ENCODE measurements around the gene SERTAD2.

Gene SERTAD2

DNA sequence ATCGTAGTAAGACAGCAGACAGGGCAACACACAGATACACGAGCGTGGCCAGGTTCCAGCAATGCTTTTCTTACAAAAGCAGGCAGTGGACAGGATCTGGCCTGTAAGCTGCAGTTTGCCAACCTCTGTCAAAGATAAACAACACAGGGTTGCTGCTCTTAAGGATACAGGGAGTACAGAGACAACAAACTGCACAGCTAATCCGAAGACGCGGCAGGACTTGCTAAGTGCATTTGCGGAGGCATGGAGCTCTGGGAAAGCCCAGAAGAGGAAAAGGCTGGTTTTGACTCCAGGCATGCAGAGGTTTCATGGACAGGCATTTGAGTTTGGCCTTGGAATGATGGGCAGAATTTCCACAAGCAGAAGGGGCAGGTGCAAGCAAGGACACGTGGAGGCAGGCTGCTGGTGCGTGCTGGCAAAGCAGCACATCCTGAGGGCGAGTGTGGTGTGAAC lies 24.4 kb downstream of the SERTAD2 start:
- DNase-seq (ENCODE audit: low read depth, low spot score): no peak

DNA sequence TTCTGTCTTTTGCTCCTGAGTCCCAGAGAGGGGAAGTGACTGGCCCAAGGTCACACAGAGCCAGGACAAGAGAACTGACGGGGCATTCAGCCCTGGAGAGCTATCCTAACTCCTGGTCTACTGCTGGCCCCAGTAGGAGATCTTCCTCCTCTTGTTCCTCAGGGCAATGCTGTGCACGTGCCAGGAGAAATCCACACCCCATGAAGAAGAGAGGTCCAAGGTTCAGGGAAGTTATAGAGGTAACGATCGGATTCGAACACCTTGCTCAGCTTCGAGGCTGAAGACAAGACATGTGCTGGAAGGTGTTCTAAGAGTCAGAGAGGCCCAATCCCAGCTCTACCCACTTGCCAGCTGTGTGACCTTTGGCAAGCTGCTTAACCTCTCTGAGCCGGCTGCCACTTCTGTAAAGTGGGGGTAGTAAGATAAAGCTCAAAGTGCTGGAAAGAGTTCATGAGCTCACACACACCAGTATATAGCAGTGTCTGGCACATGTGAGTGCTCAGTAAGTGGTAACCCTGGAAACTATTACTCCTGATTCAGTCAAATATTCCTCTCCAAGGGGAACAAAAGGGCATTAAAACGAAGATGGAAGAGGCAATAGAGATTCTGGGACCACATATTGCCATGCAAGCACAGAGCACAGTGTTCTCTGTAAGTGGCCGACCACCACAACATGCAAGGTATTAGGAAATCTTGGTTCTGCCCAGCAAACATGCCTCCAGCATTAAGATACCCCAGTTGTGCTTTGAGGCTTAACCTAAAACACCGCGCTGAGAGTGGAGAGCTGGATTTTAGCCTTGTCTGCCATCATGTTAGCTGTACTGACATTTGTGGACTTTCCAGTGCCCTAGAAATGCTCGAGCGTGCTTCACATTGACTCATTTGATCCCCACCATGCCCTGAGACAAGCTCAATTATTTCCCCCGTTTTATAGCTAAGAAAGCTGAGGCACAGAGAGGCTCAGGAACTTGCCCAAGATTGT lies 25.6 kb downstream of the SERTAD2 start:
- no peak for DNase-seq (ENCODE audit: low read depth, low spot score)

DNA sequence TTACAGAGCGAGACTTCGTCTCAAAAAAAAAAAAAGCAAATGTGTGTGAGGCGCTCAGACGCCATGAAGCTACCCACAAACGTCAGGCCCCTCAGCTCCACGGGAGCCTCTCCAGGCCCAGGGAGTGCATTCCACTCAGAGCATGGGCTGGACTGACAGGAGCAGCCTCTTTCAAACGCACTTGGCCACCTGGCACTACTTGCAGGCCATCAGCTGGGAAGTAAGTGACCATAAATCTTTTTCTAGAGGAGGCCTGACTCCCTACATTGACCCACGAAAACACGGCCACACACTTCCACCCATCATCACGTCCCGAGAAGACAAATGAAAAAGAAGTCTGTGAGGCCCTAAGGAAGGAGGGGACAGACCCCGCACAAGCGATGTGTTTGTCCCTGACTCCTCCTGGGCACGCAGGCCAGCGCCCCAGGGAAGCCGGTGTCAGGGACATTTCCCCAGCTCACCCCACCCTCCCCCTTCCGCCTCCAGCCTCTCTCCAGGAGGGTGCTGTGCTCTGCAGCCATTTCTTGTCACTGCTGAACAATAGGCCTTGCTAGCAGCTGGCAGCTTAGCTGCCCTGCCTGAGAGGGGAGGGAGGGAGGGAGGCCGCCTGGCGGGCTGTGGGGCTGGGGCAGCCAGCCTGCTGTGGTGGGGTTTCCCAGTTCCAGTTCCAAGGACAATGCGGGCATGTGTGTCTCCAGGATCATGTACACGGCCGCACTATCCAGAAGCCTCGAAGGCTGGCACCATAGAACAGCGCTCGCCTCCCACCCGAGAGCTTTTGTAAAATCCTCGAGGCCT lies 26.6 kb downstream of the SERTAD2 start:
- DNase-seq (ENCODE audit: low read depth, low spot score): no peak

DNA sequence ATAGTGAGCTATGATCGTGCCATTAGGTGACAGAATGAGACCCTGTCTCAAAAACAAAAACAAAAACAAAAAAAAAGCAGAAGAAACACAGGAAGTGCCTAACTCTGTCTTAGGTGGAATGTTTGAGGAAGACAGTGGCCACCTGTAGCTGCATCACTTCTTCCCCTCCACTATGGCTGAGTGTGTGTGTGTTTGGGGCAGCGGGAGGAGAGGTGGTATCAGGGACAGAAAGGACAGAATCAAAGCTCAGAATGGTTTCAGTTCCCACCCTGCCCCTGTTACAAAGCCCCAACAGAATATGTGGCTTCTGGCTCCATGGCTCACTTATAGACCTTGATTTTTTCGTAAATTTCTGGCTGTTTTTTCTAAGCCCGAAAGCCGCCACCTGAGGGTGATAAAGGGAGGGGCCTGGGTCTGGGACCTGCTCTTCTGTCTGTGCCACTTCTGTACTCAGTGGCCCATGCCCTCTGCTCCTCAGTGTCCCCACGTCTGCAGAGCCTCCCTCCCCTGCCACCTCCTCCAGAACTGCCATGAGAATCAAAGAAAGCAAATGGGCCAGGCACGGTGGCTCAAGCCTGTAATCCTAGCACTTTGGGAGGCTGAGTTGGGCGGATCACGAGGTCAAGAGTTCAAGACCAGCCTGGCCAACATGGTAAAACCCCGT lies 27.4 kb downstream of the SERTAD2 start:
- DNase-seq (ENCODE audit: low read depth, low spot score): no peak

DNA sequence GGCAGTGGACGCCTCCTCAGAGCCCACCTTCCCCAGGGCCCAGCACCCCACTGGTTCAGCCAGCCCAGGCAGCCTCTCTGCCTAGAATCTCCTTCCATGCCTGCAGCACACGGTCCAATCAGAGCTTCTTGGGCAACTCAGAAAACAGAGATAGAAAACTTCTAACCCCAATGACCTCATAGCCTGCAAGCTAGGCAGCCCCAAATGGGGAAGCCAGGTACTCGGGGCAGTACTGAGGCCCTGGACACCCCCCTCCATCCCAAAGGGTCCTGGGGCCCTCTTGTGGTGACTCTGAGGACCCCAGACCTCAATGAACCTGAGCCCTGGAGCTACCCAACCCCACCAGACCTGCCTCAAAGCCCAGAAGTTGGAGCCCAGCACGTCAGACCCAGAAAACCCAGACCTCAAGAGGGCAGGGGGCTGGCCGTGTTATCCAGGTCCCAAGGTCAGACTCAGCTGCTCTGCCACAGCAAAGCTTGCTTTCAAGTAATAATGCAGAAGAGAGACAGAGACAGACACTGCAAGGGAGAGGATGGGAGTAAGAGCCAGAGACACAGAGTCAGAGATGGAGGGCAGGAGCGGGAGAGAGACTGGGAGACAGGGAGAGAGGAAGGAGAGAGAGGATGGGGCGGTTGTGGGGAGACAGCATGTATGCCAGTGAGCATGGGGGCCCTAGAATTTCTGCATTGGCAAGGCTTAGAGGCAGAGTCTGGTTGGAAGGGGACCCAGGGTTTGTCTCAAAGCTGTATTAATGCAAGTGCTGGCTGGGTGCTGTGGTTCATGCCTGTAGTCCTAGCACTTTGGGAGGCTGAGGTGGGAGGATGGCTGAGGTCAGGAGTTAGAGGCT lies 28.2 kb downstream of the SERTAD2 start:
- DNase-seq (ENCODE audit: low read depth, low spot score): no peak

DNA sequence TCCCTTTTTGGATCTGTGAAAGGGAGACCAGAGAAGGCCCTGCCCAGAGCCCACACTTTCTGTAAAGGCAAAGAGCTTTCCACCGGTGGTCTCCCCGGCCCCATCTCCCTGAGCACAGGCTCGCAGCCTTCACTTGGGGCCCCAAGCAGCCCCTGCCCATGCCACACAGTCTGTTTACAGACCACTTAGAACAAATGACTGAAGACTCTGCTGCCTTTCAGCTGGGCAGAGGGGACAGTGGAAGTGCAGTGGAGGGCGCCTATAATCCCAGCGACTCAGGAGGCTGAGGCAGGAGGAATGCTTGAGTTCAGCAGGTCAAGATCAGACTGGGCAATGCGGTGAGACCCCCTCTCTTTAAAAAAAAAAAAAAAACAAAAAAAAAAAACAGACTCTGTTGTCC lies 28.9 kb downstream of the SERTAD2 start:
- no peak for DNase-seq (ENCODE audit: low read depth, low spot score)

DNA sequence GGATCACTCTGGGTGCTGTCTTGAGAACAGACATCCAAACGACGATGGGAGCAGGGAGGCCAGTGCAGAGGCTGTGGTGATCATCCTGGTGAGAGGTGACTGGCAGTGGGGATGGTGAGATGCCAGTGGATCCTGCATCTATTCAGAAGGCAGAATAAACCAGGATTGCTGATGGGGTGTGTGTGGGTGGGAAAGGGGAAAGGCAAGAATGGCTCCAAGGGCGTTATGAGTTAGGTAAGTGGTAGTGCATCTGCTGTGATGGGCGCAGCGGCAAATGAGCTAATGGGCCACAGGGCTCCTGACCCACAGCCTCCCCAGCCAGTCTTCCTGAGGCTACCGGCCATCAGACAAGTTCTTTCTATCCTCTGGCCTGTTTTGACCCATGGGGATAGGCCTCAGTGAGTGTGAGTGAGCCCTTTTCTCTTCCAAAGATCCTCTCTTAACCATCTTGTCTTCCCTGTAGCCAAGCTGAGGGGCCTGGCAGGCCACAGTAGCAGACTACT lies 29.6 kb downstream of the SERTAD2 start:
- no peak for DNase-seq (ENCODE audit: low read depth, low spot score)

DNA sequence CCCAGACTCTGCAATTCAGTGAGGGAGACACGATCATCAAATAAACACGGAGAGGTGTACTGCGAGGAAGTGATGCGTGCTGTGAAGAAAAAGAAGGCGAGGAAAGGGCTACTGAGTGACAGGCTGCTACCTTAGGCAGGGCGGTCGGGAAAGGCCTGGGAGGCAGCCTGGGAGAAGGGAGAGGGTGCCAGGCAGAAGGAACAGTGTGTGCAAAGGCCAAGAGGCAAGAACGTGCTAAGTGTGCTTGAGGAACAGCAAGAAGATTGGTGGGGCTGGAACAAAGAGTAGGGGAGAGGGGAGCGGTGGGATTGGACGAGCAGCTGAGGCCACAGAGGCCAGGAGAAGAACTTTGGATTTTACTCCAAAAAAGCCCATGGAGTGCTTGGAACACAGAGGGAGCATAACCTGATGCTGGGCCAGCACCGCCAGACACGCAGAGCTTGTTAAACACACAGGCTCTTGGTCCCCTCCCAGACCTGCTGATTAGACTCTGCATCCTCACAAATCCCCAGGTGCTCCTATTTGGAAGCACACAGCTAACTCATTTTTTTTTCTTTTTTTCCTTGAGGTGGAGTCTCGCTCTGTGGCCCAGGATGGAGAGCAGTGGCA lies 30.4 kb downstream of the SERTAD2 start:
- DNase-seq (ENCODE audit: low read depth, low spot score): no peak

DNA sequence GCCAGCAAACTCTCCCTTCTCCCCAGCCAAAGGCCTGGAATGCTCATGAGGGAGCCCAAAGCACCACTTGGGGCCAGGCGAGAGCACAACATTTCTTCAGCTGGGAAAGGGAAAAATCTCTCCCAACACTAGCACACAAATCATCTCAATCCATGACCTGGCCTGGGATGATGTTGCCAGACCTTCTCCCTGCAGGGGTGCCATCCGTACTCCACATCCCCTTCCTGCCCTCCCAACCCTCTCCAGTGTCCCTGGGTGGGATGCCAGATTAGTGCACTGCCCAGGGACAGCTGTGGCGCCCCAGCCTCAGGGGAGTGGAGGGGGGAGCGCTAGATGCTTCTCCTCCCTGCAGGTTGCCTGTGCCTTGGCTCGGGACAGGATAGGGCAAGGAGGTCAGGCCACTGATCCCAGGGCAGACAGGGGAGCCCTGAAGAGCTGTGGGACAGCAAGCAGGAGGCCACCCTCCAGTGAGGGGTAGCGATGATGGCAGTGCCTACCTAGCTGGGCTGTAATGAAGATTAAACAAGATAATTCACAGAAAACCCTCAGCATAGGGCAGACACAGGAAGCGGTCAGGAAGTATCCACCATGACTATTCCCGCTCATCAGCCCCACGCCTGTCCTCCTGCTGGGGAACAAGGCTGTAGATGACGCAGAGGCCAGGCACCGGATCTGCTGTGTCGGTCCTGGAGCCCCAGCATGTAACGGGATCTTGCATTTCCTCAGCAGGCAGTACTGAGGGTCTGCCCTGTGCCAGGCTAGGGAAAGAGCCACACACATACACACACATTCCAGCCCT lies 31.1 kb downstream of the SERTAD2 start:
- DNase-seq (ENCODE audit: low read depth, low spot score): no peak

DNA sequence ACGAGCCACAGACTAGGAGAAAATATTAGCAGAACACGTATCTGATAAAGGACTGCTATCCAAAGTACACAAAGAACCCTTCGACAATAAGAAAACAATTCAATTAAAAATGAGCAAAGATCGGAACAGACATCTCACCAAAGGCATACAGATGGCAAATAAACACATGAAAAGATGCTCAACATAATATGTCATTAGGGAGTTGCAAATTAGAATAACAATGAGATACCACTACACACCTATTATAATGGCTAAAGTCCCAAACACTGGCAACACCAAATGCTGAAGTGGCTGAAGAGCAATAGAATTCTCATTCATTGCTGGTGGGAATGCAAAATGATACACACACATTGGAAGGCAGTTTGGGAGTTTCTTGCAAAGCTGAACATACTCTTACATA lies 33.1 kb downstream of the SERTAD2 start:
- no peak for DNase-seq (ENCODE audit: low read depth, low spot score)

DNA sequence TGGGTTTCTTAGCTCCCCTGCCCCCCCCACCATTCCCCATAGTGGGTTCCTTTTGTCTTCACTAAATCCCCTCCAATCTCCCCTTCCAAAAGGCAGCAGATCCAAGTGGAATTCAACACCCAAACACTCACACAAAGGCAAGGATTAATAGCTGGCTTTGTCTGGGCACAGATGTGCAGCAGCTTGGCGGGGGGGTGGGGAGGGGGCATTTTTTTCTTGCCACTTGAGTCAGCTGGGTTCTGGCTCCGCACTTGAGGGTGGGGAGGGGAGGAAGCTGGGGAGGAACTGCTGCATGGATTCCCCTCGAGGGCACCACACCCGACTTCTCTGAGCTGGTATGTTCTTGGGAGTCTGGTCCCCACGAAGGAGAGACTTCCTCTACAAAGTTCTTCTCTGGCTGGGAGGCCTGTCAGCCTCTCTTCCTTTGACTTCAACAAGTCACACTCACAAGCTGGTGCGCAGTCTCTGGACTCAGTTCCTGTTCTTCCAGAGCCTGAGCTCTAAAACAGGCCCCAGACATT lies 36.0 kb downstream of the SERTAD2 start:
- no peak for DNase-seq (ENCODE audit: low read depth, low spot score)

DNA sequence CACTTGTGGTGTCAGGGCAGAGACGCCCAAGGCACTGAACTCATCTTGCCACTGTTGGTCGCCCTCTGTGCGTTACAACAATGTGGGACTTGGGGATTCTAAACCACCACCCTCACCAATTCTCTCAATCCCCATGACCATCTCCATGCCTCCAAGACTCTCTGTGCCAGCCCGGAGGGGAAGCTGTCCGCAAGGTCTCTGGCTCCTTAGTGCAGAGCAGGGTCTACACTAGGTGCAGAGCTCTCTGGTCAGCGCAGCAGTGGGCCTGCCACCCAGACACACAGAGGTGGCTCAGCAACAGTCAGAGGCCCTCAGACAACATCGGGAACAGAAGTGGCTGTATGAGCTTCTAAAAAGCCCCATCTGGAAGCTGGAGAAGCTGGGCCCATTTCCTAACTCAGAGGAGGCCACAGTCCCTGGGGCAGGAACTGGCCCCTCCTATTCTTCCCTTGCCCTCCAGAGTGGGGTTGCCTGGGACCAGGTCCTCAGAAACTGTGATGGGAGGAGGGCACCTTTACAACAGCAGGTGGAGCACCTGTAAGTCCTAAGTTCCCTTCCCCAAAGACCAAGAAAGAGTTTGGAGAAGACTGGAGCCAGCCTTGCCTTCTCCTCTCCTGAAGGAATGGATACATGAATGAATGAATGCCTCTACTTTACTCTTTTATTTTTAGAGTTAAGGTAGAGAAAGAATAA lies 37.7 kb downstream of the SERTAD2 start:
- DNase-seq (ENCODE audit: low read depth, low spot score): no peak

DNA sequence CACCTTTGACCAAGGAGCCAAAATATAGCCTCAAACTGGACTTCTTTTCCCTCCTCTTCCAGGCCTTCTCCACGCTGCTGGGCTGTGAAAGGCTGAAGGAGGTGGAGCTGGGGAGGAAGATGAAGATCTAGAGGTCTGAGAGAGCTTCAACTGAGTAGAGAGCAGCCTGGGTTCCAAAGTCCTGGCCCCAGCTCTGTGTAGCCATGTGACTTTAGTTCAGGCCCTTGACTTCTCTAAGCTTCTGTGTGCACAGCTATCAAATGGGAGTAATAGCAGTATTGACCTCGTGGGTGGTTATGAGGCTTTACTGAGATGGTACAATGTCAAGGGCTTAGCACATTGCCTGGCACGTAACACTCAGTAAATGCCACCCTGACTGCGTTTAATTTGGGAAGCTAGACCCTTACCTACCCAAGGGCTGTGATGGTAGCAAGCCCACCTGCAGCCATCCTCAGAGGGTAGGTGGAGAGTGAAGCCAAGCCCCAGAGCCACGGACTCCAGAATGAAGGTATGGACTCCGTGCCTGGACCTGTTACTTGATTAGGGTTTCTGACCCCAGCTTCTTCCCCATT lies 38.4 kb downstream of the SERTAD2 start:
- DNase-seq (ENCODE audit: low read depth, low spot score): no peak

DNA sequence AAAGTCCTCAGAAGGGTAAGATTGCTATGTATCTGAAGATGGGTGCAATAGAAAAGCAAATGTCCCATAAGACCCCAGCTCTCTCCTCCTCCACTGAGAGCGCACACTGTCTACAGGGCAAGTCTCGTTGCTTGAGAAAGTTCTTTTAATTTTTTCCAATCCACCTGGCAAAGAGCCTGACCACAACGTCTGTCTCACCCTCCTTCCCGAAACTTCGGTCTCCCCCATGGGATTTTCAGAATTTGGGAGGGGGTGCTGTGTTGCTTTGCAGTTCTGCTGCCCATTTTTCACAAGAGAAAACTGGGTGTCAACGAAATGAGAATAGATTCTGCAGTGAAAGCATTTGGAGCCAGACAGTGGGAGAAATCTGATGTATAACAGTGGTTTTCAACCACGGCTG lies 40.4 kb downstream of the SERTAD2 start:
- DNase-seq (ENCODE audit: low read depth, low spot score): no peak

DNA sequence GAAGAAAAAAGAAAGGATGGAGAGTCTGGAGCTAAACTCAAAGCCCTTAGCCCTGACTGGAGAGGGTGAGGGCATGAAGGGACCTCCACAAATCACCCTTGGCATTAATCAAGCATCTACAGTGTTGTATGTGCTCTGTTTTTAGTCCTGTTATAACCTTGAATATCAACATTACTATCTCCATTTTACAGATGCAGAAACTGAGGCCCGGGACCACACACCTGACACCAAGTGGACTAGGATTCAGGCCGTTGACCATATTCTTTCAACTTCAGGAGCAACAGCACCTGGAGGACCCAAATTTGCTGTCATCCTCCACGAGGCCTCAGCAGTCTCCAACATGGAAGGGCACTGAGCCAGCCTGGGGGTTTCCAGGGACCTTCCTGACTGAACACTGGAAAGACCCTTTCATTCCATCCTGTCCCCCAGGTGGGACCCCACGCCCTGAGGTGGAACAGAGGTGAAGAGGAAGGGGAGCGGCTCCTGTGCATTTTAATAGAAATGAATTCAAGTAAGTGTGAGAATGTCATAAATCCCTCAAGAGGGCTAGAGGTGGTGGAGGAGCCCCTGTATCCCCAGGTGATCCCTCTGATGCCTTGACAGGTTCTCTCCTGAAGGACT lies 41.0 kb downstream of the SERTAD2 start:
- no peak for DNase-seq (ENCODE audit: low read depth, low spot score)

DNA sequence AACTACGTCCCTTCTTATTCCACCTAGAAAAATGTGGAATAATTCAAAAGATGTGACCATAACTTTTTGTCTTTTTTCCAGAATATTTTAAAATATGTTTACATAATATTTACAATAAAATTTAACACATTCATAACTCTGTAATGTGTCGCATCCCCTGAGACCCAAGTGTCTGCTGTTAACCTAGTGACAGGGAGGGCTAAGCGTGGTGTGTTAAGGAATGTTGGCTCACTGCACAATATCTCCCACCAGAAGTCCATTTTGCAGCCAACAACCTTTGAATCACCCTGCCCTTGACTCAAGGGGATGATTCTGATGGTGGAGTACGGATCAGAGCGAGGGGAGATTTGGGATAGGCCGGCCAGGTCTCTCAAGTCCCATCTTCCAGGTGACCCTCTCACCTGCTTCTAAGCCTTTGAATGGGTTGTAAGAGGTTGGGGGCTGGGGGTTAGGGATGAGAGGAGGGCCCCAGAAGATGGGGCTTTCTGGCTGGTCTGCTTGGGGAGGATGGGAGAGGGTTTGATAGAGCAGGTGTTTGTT lies 43.3 kb downstream of the SERTAD2 start:
- DNase-seq (ENCODE audit: low read depth, low spot score): no peak

DNA sequence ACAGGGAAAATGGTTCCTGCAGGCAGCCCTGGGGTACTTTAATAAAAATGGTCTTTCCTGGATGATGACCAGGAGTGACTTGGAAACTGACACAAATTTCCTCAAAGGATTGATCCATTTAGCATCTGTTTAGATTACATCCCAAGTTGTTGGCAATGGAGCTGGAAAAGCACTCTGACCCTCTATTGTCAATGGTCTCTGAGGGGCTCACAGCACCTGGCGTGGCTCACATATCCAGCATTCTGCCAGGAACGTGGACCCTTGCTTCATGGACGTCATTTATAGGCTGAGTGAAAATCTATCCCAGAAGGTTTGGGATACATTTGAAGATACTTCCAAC lies 43.8 kb downstream of the SERTAD2 start:
- DNase-seq (ENCODE audit: low read depth, low spot score): no peak

Data from iPS DF 19.7 (cell line).